OCI-LY1 (cell line): Measurements from ENCODE around the gene TMEM127.
"Not testable (repeated sequence)": the region's sequence is repeated elsewhere in the genome, so short reads cannot be mapped to it uniquely, and the experiment has no call there.

Experiments used
- H2AFZ ChIP-seq: fragments of 200-600 bp; sonication (generic), shearing (Covaris generic); 2 replicates; pipeline ENCODE4 v1.6.0; 2014; ENCODE audit warnings: antibody characterized with exemption, mild to moderate bottlenecking, low read length
- H3F3A ChIP-seq: fragments of 200-600 bp; sonication (generic), shearing (Covaris generic); 2 replicates; pipeline ENCODE4 v1.6.0; 2014; ENCODE audit warnings: mild to moderate bottlenecking, antibody characterized with exemption, low read length, moderate library complexity; ENCODE audit not compliant: insufficient read depth
- H3K27ac ChIP-seq: fragments of 200-600 bp; sonication (generic); 2 replicates; pipeline ENCODE4 v1.5.1; 2014; ENCODE audit warnings: low read length, mixed run types, mild to moderate bottlenecking, low read depth; ENCODE audit not compliant: poor library complexity, severe bottlenecking
- H3K27me3 ChIP-seq: fragments of 200-600 bp; sonication (generic); 2 replicates; pipeline ENCODE4 v1.6.0; 2014; ENCODE audit warnings: antibody characterized with exemption, mild to moderate bottlenecking, low read length, moderate library complexity; ENCODE audit not compliant: insufficient read depth
- H3K36me3 ChIP-seq: fragments of 200-600 bp; sonication (generic); 2 replicates; pipeline ENCODE4 v1.6.1; 2014; ENCODE audit warnings: mild to moderate bottlenecking, antibody characterized with exemption, low read length, moderate library complexity, mixed read lengths; ENCODE audit not compliant: insufficient read depth
- H3K4me1 ChIP-seq: fragments of 200-600 bp; sonication (generic); 2 replicates; pipeline ENCODE4 v1.5.1; 2014; ENCODE audit warnings: mild to moderate bottlenecking, low read length, moderate library complexity; ENCODE audit not compliant: insufficient read depth, severe bottlenecking
- H3K4me2 ChIP-seq: fragments of 200-600 bp; sonication (generic), shearing (Covaris generic); 2 replicates; pipeline ENCODE4 v1.6.1; 2014; ENCODE audit warnings: low read length
- H3K4me3 ChIP-seq: fragments of 200-600 bp; sonication (generic); 2 replicates; pipeline ENCODE4 v1.5.1; 2014; ENCODE audit warnings: low read length, low read depth, mild to moderate bottlenecking, mixed read lengths; ENCODE audit not compliant: poor library complexity, severe bottlenecking
- H3K79me2 ChIP-seq: fragments of 200-600 bp; shearing (Covaris generic); 2 replicates; pipeline ENCODE4 v1.6.1; 2016; ENCODE audit warnings: mixed run types, low read length, mixed read lengths; ENCODE audit not compliant: insufficient read depth
- H3K9ac ChIP-seq: fragments of 200-600 bp; sonication (generic), shearing (Covaris generic); 2 replicates; pipeline ENCODE4 v1.6.1; 2014; ENCODE audit warnings: mild to moderate bottlenecking, low read length, mixed read lengths
- H3K9me2 ChIP-seq: fragments of 200-600 bp; sonication (generic), shearing (Covaris generic); 2 replicates; pipeline ENCODE4 v1.6.1; 2014; ENCODE audit warnings: low read depth, mild to moderate bottlenecking, low read length, mixed read lengths
- H3K9me3 ChIP-seq: fragments of 200-600 bp; shearing (Covaris generic); 2 replicates; pipeline ENCODE4 v1.6.1; 2014; ENCODE audit warnings: low read length, mixed read lengths
- H4K20me1 ChIP-seq: fragments of 200-600 bp; sonication (generic), shearing (Covaris generic); 2 replicates; pipeline ENCODE4 v1.6.0; 2016; ENCODE audit warnings: mild to moderate bottlenecking, low read length; ENCODE audit not compliant: insufficient read depth
- EZH2 ChIP-seq: fragments of 200-600 bp; sonication (generic), shearing (Covaris generic); IDR thresholded peaks from 2 replicates; pipeline ENCODE4 v1.8.0; 2017; ENCODE audit warnings: borderline replicate concordance, mixed run types, mild to moderate bottlenecking, antibody characterized with exemption, low read length, moderate library complexity, mixed read lengths
- TF ChIP-seq, protein P1 (sequence below): fragments of 200-600 bp; sonication (generic), shearing (Covaris generic); IDR thresholded peaks from 2 replicates; pipeline ENCODE4 v1.5.1; 2017; ENCODE audit warnings: mild to moderate bottlenecking, antibody characterized with exemption, low read length, moderate library complexity, mixed read lengths

The TMEM127 gene

GRCh38 chr2:96260387-96261260 lies 5.2 kb downstream of the TMEM127 start:
- Histone ChIP-seq H4K20me1 (no peaks in the 10 kb centered on the region), H3K79me2 (peaks cover 10% of the 10 kb centered on the region; the same call in 1 of the 2 replicates), H3F3A (no peaks in the 10 kb centered on the region), H2AFZ (no peak overlapping the region), H3K9me3 (no peaks in the 10 kb centered on the region), H3K27me3 (no peaks in the 10 kb centered on the region), H3K36me3 (peaks cover 30% of the 10 kb centered on the region; the same call in 1 of the 2 replicates), H3K9me2 (no peaks in the 10 kb centered on the region), H3K27ac (peak overlapping the region; percentile 80), H3K4me1 (peaks cover 50% of the 10 kb centered on the region), H3K4me2 (peak overlapping the region; percentile 21; the same call in 1 of the 2 replicates), H3K9ac (peak overlapping the region; percentile 43; the same call in 1 of the 2 replicates), H3K4me3 (peak overlapping the region; percentile 2)
- TF ChIP-seq, protein P1, sequence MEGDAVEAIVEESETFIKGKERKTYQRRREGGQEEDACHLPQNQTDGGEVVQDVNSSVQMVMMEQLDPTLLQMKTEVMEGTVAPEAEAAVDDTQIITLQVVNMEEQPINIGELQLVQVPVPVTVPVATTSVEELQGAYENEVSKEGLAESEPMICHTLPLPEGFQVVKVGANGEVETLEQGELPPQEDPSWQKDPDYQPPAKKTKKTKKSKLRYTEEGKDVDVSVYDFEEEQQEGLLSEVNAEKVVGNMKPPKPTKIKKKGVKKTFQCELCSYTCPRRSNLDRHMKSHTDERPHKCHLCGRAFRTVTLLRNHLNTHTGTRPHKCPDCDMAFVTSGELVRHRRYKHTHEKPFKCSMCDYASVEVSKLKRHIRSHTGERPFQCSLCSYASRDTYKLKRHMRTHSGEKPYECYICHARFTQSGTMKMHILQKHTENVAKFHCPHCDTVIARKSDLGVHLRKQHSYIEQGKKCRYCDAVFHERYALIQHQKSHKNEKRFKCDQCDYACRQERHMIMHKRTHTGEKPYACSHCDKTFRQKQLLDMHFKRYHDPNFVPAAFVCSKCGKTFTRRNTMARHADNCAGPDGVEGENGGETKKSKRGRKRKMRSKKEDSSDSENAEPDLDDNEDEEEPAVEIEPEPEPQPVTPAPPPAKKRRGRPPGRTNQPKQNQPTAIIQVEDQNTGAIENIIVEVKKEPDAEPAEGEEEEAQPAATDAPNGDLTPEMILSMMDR: peak; percentile 72
- no peak for TF ChIP-seq EZH2

- H3K27ac ChIP-seq: peak overlapping the region; percentile 80
- H4K20me1 ChIP-seq: no peaks in the 10 kb centered on the region
- no peaks in the 10 kb centered on the region for H3K27me3 ChIP-seq
- H3K9ac ChIP-seq: peak overlapping the region; percentile 43; the same call in 1 of the 2 replicates
- no peaks in the 10 kb centered on the region for H3K9me2 ChIP-seq
- no peaks in the 10 kb centered on the region for H3K9me3 ChIP-seq
- TF ChIP-seq EZH2: no peak
- TF ChIP-seq, protein P1: no peak
- H3K36me3 ChIP-seq: peaks cover 42% of the 10 kb centered on the region; the same call in 1 of the 2 replicates
- no peaks in the 10 kb centered on the region for H3F3A ChIP-seq
- no peak overlapping the region for H2AFZ ChIP-seq
- peak overlapping the region; percentile 21; the same call in 1 of the 2 replicates for H3K4me2 ChIP-seq
- H3K4me3 ChIP-seq: peak overlapping the region; percentile 2
- H3K4me1 ChIP-seq: peaks cover 47% of the 10 kb centered on the region
- H3K79me2 ChIP-seq: peaks cover 4% of the 10 kb centered on the region; the same call in 1 of the 2 replicates
Measured at GRCh38 chr2:96259497-96259921, 6.3 kb downstream of the TMEM127 start.

GRCh38 chr2:96258166-96259022 lies 7.4 kb downstream of the TMEM127 start:
- Histone ChIP-seq H3K36me3 (peaks cover 49% of the 10 kb centered on the region), H3K4me1 (peaks cover 36% of the 10 kb centered on the region), H3K9me2 (no peaks in the 10 kb centered on the region), H3F3A (no peaks in the 10 kb centered on the region), H3K27ac (no peak overlapping the region), H3K27me3 (no peaks in the 10 kb centered on the region), H3K79me2 (no peaks in the 10 kb centered on the region), H3K4me3 (no peak overlapping the region), H2AFZ (no peak overlapping the region), H3K9me3 (no peaks in the 10 kb centered on the region), H3K9ac (no peak overlapping the region), H3K4me2 (no peak overlapping the region), H4K20me1 (no peaks in the 10 kb centered on the region)
- TF ChIP-seq, protein P1: no peak
- TF ChIP-seq EZH2: no peak

DNA sequence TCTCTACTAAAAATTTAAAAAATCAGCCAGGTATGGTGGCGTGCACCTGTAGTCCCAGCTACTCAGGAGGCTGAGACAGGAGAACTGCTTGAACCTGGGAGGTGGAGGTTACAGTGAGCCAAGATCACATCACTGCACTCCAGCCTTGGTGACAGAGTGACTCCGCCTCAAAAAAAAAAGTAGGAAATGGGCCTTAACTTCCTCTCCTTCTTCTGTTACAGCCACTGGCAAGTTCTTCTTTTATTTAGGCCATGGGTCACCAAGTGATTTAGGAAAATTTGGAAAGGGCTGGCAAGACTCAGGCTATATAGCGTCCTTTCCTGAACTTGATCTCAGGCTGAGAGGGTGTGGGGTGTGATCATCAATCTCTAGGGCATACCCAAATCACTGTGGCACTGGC lies 8.1 kb downstream of the TMEM127 start:
- H3K9ac ChIP-seq, H3K4me2 ChIP-seq, H3K9me2 ChIP-seq, H3K27ac ChIP-seq, H2AFZ ChIP-seq, H3K27me3 ChIP-seq, H3K9me3 ChIP-seq, H3K79me2 ChIP-seq, H4K20me1 ChIP-seq, H3K4me3 ChIP-seq, H3F3A ChIP-seq: not testable (repeated sequence)
- H3K36me3 ChIP-seq: peaks cover 55% of the 10 kb centered on the region
- peaks cover 36% of the 10 kb centered on the region for H3K4me1 ChIP-seq
